ENCODE results near the gene PRLHR. TPM values are rescaled to one million over a fixed set of nuclear protein-coding genes. Genes with fewer than 3 reads are reported as not detected.

Gene PRLHR
- total RNA-seq, 1 donor from 2014 or later: not detected

DNA sequence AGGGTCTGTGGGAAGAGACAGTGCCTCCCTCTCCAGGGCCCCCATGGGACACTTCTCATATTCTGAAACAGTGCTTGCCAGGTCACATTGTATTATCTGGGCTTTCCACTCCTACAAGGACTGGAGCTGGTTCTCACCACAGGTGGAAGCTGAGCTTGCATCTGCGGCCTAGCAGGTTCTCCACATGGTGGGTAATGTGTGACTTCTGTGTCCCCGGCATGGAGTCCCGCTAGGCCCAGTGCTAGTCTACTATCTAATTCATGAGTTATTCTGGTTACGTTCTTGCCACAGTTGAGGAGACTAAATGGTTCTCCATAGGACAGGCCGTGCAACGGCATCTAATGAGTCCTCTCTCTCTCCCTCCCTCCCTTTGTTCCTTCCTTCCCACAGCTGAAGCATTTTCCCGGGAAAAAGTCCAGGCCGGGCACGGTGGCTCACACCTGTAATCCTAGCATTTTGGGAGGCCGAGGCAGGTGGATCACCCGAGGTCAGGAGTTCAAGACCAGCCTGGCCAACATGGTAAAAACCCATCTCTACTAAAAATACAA is 27.7 kb downstream of the PRLHR start:
- Histone ChIP-seq H3K4me3 (no peak overlapping the region), H3K36me3 (no peaks in the 10 kb centered on the region), H3K4me1 (peaks cover 18% of the 10 kb centered on the region), H3K9me3 (replicated peaks) (peaks cover 6% of the 10 kb centered on the region), H3K27me3 (ENCODE audit: low read depth) (peaks cover 38% of the 10 kb centered on the region), H3K27ac (replicated peaks) (no peak overlapping the region)
- intact Hi-C loops (cut with micrococcal nuclease): loop anchor here (5.0 kb wide), 1 partner anchor 155 kb away; no protein-coding TSS in a partner anchor
- DNase-seq: no peak
- TF ChIP-seq, protein P1, sequence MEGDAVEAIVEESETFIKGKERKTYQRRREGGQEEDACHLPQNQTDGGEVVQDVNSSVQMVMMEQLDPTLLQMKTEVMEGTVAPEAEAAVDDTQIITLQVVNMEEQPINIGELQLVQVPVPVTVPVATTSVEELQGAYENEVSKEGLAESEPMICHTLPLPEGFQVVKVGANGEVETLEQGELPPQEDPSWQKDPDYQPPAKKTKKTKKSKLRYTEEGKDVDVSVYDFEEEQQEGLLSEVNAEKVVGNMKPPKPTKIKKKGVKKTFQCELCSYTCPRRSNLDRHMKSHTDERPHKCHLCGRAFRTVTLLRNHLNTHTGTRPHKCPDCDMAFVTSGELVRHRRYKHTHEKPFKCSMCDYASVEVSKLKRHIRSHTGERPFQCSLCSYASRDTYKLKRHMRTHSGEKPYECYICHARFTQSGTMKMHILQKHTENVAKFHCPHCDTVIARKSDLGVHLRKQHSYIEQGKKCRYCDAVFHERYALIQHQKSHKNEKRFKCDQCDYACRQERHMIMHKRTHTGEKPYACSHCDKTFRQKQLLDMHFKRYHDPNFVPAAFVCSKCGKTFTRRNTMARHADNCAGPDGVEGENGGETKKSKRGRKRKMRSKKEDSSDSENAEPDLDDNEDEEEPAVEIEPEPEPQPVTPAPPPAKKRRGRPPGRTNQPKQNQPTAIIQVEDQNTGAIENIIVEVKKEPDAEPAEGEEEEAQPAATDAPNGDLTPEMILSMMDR (IDR thresholded peaks at IDR 0.05; ENCODE audit: borderline replicate concordance): no peak

DNA sequence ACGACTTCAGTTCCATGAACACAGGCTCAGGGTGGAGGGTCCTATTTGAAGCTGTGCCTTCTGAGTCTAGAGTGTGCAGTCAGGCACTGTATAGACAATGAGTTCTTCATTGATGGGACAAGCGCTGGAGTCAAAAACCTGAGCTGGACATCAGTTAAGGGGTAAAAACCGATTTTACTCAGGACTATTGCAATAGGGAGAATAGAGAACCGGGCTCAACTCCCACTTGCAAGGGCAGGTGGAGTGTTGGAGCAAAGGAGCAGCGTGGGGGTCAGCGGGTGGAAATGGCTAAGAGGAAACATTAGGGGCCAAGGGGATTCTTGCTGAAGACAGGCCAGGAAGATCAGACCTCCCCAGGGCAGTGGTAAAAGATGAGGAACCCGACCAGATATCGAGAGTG is 28.5 kb downstream of the PRLHR start:
- H3K9me3 ChIP-seq (replicated peaks): peaks cover 15% of the 10 kb centered on the region
- intact Hi-C loops (cut with micrococcal nuclease): loop anchor here (5.0 kb wide), 1 partner anchor 155 kb away; no protein-coding TSS in a partner anchor
- no peaks in the 10 kb centered on the region for H3K36me3 ChIP-seq
- peaks cover 34% of the 10 kb centered on the region for H3K27me3 ChIP-seq (ENCODE audit: low read depth)
- TF ChIP-seq, protein P1 (IDR thresholded peaks at IDR 0.05; ENCODE audit: borderline replicate concordance): no peak
- DNase-seq: no peak
- H3K4me3 ChIP-seq: no peak overlapping the region
- H3K4me1 ChIP-seq: peaks cover 18% of the 10 kb centered on the region
- no peak overlapping the region for H3K27ac ChIP-seq (replicated peaks)

DNA sequence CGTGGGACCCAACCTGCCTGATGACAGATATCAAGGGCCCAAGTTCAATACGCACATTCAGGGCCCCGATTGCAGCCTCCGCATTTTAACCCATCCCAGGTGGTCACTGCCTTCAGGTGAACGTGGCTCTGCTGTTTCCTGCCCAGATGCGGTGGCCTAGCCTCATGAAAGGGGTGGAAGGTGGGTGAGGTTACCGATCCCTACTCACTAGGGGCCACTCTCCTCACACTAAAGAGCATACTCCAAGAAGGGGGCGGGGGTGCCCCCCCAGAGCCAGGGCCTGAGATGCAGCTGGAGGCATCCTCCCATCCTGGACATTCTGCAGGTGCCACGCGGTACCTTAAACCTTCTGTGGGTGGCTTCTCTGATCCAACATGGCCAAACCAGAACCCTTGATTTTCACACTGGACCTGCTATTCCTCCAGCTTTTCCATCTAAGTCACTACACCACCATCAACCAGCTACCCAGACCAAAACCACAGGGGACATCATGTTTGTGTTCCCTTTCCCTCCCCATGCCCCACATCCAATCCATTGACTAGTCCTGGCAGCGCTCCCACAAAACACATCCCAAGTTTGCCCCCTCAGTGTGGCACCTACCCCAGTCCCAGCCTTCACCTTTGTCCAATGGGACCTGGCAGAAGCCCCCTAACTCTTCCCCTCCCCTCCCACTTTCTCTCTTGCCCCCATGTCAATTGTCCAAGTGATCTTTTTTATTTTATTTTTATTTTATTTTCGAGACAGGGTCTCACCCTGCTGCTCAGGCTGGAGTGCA is 30.0 kb downstream of the PRLHR start:
- H3K4me1 ChIP-seq: peaks cover 8% of the 10 kb centered on the region
- intact Hi-C loops (cut with micrococcal nuclease): loop anchor here (5.0 kb wide), 1 partner anchor 157 kb away; no protein-coding TSS in a partner anchor
- no peak overlapping the region for H3K4me3 ChIP-seq
- H3K27ac ChIP-seq (replicated peaks): no peak overlapping the region
- H3K9me3 ChIP-seq (replicated peaks): peaks cover 29% of the 10 kb centered on the region
- TF ChIP-seq, protein P1 (IDR thresholded peaks at IDR 0.05; ENCODE audit: borderline replicate concordance): no peak
- no peak for DNase-seq
- peaks cover 34% of the 10 kb centered on the region for H3K27me3 ChIP-seq (ENCODE audit: low read depth)
- H3K36me3 ChIP-seq: no peaks in the 10 kb centered on the region

DNA sequence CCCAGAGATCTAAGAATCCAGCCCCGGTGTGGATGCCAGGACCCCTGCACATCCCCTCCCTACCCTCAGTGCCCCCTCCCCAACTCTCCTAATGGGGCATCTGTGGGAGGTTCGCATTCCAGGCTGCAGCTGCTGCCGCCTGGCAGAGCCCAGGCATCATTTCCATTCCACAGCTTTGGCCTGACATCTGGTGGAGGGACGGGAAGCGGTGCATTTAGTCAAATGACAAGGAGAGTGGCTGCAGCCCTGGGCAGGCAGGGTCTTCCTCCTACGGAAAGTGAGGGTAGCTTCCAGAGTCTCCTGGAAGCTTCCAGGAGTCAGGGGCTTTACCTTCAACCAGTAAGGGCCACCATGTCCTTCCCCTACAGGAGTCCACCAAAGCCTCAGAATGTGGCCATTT is 30.8 kb downstream of the PRLHR start:
- DNase-seq: no peak
- intact Hi-C loops (cut with micrococcal nuclease): loop anchor here (5.0 kb wide), 1 partner anchor 158 kb away; no protein-coding TSS in a partner anchor
- TF ChIP-seq, protein P1 (IDR thresholded peaks at IDR 0.05; ENCODE audit: borderline replicate concordance): peak; percentile 35

DNA sequence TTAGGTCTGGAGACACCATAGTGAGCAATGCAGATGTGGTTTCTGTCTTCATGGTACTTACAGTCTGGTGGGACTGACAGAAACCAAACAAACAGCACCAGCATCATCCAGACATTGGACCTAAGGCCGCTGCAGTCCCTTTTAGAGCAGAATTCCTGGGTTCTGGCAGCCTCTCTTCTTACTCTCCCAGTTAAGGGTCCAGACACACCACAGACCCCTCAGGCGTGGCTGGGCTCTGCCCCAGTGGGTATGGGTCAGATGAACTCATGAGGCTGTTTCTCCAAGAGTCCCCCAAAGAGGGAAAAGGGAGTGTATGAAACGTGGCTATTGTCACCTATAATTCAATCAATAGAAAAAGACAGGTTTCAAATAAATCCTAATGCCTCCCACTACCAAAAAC is 31.3 kb downstream of the PRLHR start:
- Histone ChIP-seq H3K4me3 (no peak overlapping the region), H3K9me3 (replicated peaks) (peaks cover 37% of the 10 kb centered on the region), H3K36me3 (no peaks in the 10 kb centered on the region), H3K27ac (replicated peaks) (no peak overlapping the region), H3K27me3 (ENCODE audit: low read depth) (peaks cover 34% of the 10 kb centered on the region), H3K4me1 (peaks cover 6% of the 10 kb centered on the region)
- intact Hi-C loops (cut with micrococcal nuclease): no loop called here
- DNase-seq: no peak
- TF ChIP-seq, protein P1 (IDR thresholded peaks at IDR 0.05; ENCODE audit: borderline replicate concordance): no peak

More for the DNA sequence above, 30.8 kb downstream of the PRLHR start:
- Histone ChIP-seq H3K4me3 (no peak overlapping the region), H3K27me3 (ENCODE audit: low read depth) (peaks cover 34% of the 10 kb centered on the region), H3K27ac (replicated peaks) (no peak overlapping the region), H3K36me3 (no peaks in the 10 kb centered on the region), H3K9me3 (replicated peaks) (peaks cover 37% of the 10 kb centered on the region), H3K4me1 (peaks cover 6% of the 10 kb centered on the region)
